Naive thymus-derived CD4-positive, alpha-beta T cell (primary cell): Measurements from ENCODE around the gene LGI1. TPM values are rescaled to one million over a fixed set of nuclear protein-coding genes. Genes with fewer than 3 reads are reported as not detected.

ENCODE experiments used
- ATAC-seq: fragments of 150-1000 bp; cut with Tn5 transposase; 2 replicates; pipeline ENCODE4 v1.10.0; 2021; ENCODE audit warnings: mild to moderate bottlenecking, moderate library complexity
- CTCF ChIA-PET: fragments of 350-600 bp; sonication (Branson Sonifier 250); formaldehyde crosslinking; loops from one replicate; lab custom pipeline; 2021; ENCODE audit warnings: antibody characterized with exemption; lab: Charles Lee
- POLR2A ChIA-PET: fragments of 350-600 bp; sonication (Branson Sonifier 250); formaldehyde crosslinking; loops from one replicate; lab custom pipeline; 2021; ENCODE audit warnings: antibody characterized with exemption, inconsistent platforms; lab: Charles Lee
- DNase-seq, 9 donors: peaks; one replicate each; pipeline versions ENCODE4 v3.0.0 to v3.0.0-alpha.2; 2020 to 2022; ENCODE audit warnings: mixed read lengths in 1 of 9
- H3K27ac ChIP-seq: one replicate; pipeline ENCODE4 v1.7.0; 2013; ENCODE audit warnings: mild to moderate bottlenecking, low read depth, low read length, moderate library complexity
- H3K27me3 ChIP-seq, 2 donors: one replicate each; pipeline ENCODE4 v1.7.0; 2013; ENCODE audit warnings: low read length in 2 of 2, mild to moderate bottlenecking in 2 of 2, moderate library complexity in 2 of 2; ENCODE audit not compliant: control insufficient read depth in 2 of 2, insufficient read depth in 2 of 2
- H3K36me3 ChIP-seq, 3 experiments: 1 replicate in 2 of 3; 2 replicates in 1 of 3; pipeline ENCODE4 v1.7.0; 2013; ENCODE audit warnings: low read length in 3 of 3, mild to moderate bottlenecking in 3 of 3, moderate library complexity in 1 of 3; ENCODE audit not compliant: insufficient read depth in 3 of 3, control insufficient read depth in 2 of 3
- H3K4me1 ChIP-seq, 2 donors: one replicate each; pipeline ENCODE4 v1.7.0; 2013; ENCODE audit warnings: low read length in 2 of 2, mild to moderate bottlenecking in 2 of 2, moderate library complexity in 1 of 2; ENCODE audit not compliant: control insufficient read depth in 2 of 2, insufficient read depth in 2 of 2
- H3K4me3 ChIP-seq: 2 replicates; pipeline ENCODE4 v1.7.0; 2013; ENCODE audit warnings: mild to moderate bottlenecking, low read length
- H3K9me3 ChIP-seq, 3 experiments: 1 replicate in 2 of 3; 2 replicates in 1 of 3; pipeline ENCODE4 v1.7.0; 2013; ENCODE audit warnings: low read length in 3 of 3; ENCODE audit not compliant: control insufficient read depth in 2 of 3
- H3K27ac Mint-ChIP-seq, 9 donors: one replicate each; pipeline ENCODE4 v1.8.0; 2020 to 2022; ENCODE audit warnings: mixed read lengths in 9 of 9, mild to moderate bottlenecking in 8 of 9, moderate library complexity in 5 of 9, inconsistent platforms in 2 of 9
- H3K27me3 Mint-ChIP-seq, 5 donors: one replicate each; pipeline ENCODE4 v1.8.0; 2021 to 2022; ENCODE audit warnings: mixed read lengths in 5 of 5, mild to moderate bottlenecking in 1 of 5
- H3K36me3 Mint-ChIP-seq, 5 donors: one replicate each; pipeline ENCODE4 v1.8.0; 2020 to 2022; ENCODE audit warnings: mixed read lengths in 5 of 5, mild to moderate bottlenecking in 3 of 5, inconsistent platforms in 1 of 5
- H3K4me1 Mint-ChIP-seq, 7 donors: one replicate each; pipeline ENCODE4 v1.8.0; 2020 to 2022; ENCODE audit warnings: mixed read lengths in 7 of 7, mild to moderate bottlenecking in 3 of 7, inconsistent platforms in 1 of 7
- H3K4me3 Mint-ChIP-seq, 10 donors: one replicate each; pipeline ENCODE4 v1.8.0; 2020 to 2022; ENCODE audit warnings: mild to moderate bottlenecking in 10 of 10, mixed read lengths in 10 of 10, moderate library complexity in 6 of 10, inconsistent platforms in 2 of 10
- H3K9me3 Mint-ChIP-seq, 11 donors: one replicate each; pipeline ENCODE4 v1.8.0; 2020 to 2022; ENCODE audit warnings: mixed read lengths in 11 of 11, mild to moderate bottlenecking in 4 of 11, inconsistent platforms in 1 of 11, moderate library complexity in 1 of 11
- intact Hi-C, 2 donors: fragments of 100-400 bp; cut with micrococcal nuclease; formaldehyde crosslinking; loops; one replicate each; pipeline ENCODE4 v1.15.1; 2023
- polyA plus RNA-seq, 2 donors: library from polyadenylated mRNA; unstranded; fragments of 300-500 nt; fragmentation: Illumina TruSeq; gene quantifications; one replicate each; pipeline ENCODE4 v1.2.3, GENCODE V29; 2021
- total RNA-seq, 6 experiments: library from RNA in 5 of 6; stranded (reverse) in 5 of 6; gene quantifications; 1 replicate in 5 of 6; 2 replicates in 1 of 6; pipeline ENCODE4 v1.2.3 and lab custom pipeline; 2021 to 2026

The LGI1 gene
- total and polyA plus RNA-seq, 7 experiments from 2014 or later: not detected

DNA sequence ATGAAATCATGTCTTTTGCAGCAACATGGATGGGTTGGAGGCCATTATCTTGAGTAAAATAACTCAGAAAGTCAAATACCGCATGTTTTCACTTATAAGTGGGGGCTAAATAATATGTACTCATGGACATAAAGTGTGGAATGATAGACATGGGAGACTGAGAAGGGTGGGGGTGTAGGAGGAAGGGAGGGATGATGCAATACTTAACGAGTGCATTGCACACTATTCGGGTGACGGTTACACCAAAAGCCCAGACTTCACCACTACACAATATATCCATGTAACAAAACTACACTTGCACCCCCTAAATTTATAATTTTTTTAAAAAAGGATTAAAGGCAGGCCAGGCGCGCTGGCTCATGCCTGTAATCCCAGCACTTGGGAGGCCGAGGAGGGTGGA, 13.6 kb downstream of the LGI1 start:
- H3K36me3 Mint-ChIP-seq: no peaks in the 10 kb centered on the region
- ChIA-PET POLR2A (no interaction called here), CTCF (no interaction called here)
- Histone ChIP-seq H3K4me3 (no peak overlapping the region), H3K36me3 (no peaks in the 10 kb centered on the region), H3K4me1 (no peaks in the 10 kb centered on the region), H3K27me3 (no peaks in the 10 kb centered on the region), H3K9me3 (no peaks in the 10 kb centered on the region), H3K27ac (no peak overlapping the region)
- H3K4me3 Mint-ChIP-seq: no peak overlapping the region
- no peaks in the 10 kb centered on the region for H3K4me1 Mint-ChIP-seq
- intact Hi-C loops: no loop called here
- ATAC-seq (no peak), DNase-seq (no peak)
- peaks cover 11 to 21% (median 16%) of the 10 kb centered on the region in 5 donors for H3K27me3 Mint-ChIP-seq
- peaks cover 0 to 2% (median 0%) of the 10 kb centered on the region in 11 donors for H3K9me3 Mint-ChIP-seq
- no peak overlapping the region for H3K27ac Mint-ChIP-seq

DNA sequence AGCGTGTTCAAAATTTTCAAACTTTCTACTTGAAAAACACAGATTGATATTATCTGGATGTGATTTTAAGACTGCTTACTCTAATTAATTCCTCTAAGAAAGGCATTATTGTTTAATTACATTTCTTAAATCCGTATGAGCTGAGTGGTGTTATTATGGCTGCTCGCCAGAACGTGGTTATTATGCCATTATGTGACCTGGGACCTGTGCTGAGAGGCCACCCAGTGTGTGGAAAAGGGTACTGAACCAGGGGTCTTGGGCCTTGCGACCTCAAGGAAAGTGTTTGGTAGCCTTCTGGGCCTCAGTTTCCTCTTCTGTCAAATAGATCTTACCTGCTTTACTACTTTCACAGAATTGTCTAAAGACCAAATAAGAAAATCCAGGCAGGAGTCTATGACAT, 15.4 kb downstream of the LGI1 start:
- Histone ChIP-seq H3K27ac (no peak overlapping the region), H3K9me3 (no peaks in the 10 kb centered on the region), H3K27me3 (no peaks in the 10 kb centered on the region), H3K4me1 (no peaks in the 10 kb centered on the region), H3K4me3 (no peak overlapping the region), H3K36me3 (no peaks in the 10 kb centered on the region)
- ATAC-seq (no peak), DNase-seq (no peak)
- Mint-ChIP-seq H3K36me3 (no peaks in the 10 kb centered on the region), H3K27ac (no peak overlapping the region), H3K9me3 (peaks cover 0 to 2% (median 0%) of the 10 kb centered on the region in 11 donors), H3K4me3 (no peak overlapping the region), H3K27me3 (peaks cover 8 to 24% (median 19%) of the 10 kb centered on the region in 5 donors), H3K4me1 (no peaks in the 10 kb centered on the region)
- ChIA-PET POLR2A (interaction anchor here (0.7 kb wide), 1 partner anchor 260 kb away, joined by 4 read pairs; no protein-coding TSS in a partner anchor), CTCF (no interaction called here)
- intact Hi-C loops: no loop called here

DNA sequence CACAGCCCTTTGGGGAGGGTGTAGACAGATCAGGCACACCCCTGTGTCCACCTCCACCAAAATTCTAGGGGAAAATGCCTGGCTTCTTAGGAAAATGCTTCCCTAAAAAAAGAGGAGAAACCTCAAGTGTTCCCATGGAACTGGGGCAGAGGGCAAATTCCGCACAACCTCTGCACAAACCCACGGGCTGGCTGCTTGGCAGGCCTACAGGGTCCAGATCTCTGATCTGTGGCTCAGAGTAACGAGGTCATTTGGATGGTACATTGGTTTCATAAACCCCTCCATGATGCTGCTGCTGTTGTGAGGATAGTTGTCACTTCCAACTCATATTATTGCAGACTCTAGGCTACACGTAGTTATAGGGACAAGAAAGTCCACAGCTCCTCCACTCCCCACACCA, 16.0 kb downstream of the LGI1 start:
- Histone ChIP-seq H3K27me3 (no peaks in the 10 kb centered on the region), H3K36me3 (no peaks in the 10 kb centered on the region), H3K9me3 (no peaks in the 10 kb centered on the region), H3K27ac (no peak overlapping the region), H3K4me3 (no peak overlapping the region), H3K4me1 (no peaks in the 10 kb centered on the region)
- POLR2A ChIA-PET: no interaction called here
- Mint-ChIP-seq H3K9me3 (peaks cover 0 to 2% (median 0%) of the 10 kb centered on the region in 11 donors), H3K4me3 (no peak overlapping the region), H3K36me3 (no peaks in the 10 kb centered on the region), H3K27ac (no peak overlapping the region), H3K27me3 (peaks cover 13 to 27% (median 22%) of the 10 kb centered on the region in 5 donors), H3K4me1 (no peaks in the 10 kb centered on the region)
- intact Hi-C loops: no loop called here
- CTCF ChIA-PET: no interaction called here
- ATAC-seq (no peak), DNase-seq (no peak)

DNA sequence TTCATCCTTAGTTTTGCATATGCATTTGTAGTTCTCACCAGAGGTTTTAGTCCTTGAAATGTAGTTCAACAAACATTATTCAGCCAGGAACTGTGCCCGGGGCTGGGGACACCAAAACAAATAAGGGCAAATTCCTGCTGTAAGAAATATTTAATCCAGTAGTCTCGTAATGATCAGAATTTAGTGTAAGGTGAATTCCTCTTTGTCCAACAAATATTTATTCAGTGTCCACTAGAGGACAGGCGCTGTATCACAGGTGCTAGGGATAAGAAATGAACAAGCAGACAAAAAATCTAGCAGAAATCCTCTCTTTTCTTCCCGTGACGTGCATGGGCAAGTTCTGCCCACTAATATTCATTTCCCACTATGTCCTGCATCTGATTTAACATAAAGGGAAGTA, 17.6 kb downstream of the LGI1 start:
- Mint-ChIP-seq H3K9me3 (peaks cover 0 to 1% (median 0%) of the 10 kb centered on the region in 11 donors), H3K27ac (no peak overlapping the region), H3K36me3 (no peaks in the 10 kb centered on the region), H3K27me3 (peaks cover 3 to 28% (median 25%) of the 10 kb centered on the region in 5 donors), H3K4me1 (no peaks in the 10 kb centered on the region), H3K4me3 (no peak overlapping the region)
- no peaks in the 10 kb centered on the region for H3K9me3 ChIP-seq
- intact Hi-C loops: no loop called here
- DNase-seq (no peak), ATAC-seq (no peak)
- H3K27me3 ChIP-seq: no peaks in the 10 kb centered on the region
- ChIA-PET POLR2A (no interaction called here), CTCF (no interaction called here)
- no peak overlapping the region for H3K27ac ChIP-seq
- H3K4me3 ChIP-seq: no peak overlapping the region
- no peaks in the 10 kb centered on the region for H3K36me3 ChIP-seq
- H3K4me1 ChIP-seq: no peaks in the 10 kb centered on the region

DNA sequence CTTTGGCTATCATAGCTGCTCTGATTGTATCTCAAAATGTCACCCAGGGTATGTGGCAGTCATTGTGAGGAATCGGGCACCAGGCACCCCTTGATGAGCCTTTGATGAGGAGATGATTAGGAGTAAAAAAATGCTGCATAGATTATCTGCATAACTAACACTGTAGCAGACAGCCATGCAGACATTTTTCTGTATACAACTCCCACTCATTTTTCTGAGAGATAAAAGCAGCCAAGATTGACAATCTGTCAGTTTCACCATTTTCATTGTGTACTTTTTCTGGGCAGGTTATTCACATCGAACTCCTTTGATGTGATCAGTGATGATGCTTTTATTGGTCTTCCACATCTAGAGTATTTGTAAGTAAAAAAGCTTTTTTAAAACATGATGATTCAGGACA, 19.4 kb downstream of the LGI1 start:
- Histone ChIP-seq H3K4me1 (no peaks in the 10 kb centered on the region), H3K27ac (no peak overlapping the region), H3K9me3 (no peaks in the 10 kb centered on the region), H3K4me3 (no peak overlapping the region), H3K27me3 (no peaks in the 10 kb centered on the region), H3K36me3 (no peaks in the 10 kb centered on the region)
- Mint-ChIP-seq H3K36me3 (no peaks in the 10 kb centered on the region), H3K27me3 (peaks cover 0 to 24% (median 21%) of the 10 kb centered on the region in 5 donors), H3K27ac (no peak overlapping the region), H3K4me1 (no peaks in the 10 kb centered on the region), H3K4me3 (no peak overlapping the region), H3K9me3 (no peaks in the 10 kb centered on the region)
- DNase-seq (no peak), ATAC-seq (no peak)
- CTCF ChIA-PET: interaction anchor here (0.6 kb wide), 1 partner anchor 87 kb away, joined by 3 read pairs; no protein-coding TSS in a partner anchor
- intact Hi-C loops: no loop called here
- POLR2A ChIA-PET: no interaction called here

DNA sequence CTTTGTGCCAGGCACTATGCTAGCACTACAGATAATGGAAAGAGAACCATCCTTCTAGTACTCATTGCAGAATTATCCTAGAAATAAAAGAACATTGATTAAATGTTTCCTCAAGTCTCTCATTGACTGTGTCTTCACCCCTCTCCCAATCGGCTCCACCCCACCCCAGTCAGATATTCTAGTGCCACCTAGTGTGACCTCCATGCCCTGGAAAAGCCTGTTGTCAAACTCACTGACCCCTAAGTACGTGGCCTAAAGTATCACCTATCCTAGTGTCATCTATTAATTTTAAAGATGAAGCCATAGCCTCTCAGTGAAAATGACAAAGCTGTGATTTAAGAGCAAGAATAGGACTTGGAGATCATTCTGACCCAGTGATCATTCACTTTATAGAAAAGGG, 26.3 kb downstream of the LGI1 start:
- CTCF ChIA-PET: no interaction called here
- Mint-ChIP-seq H3K27me3 (peaks cover 0 to 15% (median 8%) of the 10 kb centered on the region in 5 donors), H3K9me3 (peaks cover 0 to 2% (median 0%) of the 10 kb centered on the region in 11 donors), H3K27ac (no peak overlapping the region), H3K4me1 (peaks cover 0 to 3% (median 0%) of the 10 kb centered on the region in 7 donors), H3K36me3 (peaks cover 0 to 2% (median 0%) of the 10 kb centered on the region in 5 donors), H3K4me3 (no peak overlapping the region)
- Histone ChIP-seq H3K27me3 (no peaks in the 10 kb centered on the region), H3K36me3 (no peaks in the 10 kb centered on the region), H3K9me3 (no peaks in the 10 kb centered on the region), H3K4me3 (no peak overlapping the region), H3K27ac (no peak overlapping the region), H3K4me1 (no peaks in the 10 kb centered on the region)
- POLR2A ChIA-PET: no interaction called here
- ATAC-seq (no peak), DNase-seq (no peak)
- intact Hi-C loops: no loop called here

DNA sequence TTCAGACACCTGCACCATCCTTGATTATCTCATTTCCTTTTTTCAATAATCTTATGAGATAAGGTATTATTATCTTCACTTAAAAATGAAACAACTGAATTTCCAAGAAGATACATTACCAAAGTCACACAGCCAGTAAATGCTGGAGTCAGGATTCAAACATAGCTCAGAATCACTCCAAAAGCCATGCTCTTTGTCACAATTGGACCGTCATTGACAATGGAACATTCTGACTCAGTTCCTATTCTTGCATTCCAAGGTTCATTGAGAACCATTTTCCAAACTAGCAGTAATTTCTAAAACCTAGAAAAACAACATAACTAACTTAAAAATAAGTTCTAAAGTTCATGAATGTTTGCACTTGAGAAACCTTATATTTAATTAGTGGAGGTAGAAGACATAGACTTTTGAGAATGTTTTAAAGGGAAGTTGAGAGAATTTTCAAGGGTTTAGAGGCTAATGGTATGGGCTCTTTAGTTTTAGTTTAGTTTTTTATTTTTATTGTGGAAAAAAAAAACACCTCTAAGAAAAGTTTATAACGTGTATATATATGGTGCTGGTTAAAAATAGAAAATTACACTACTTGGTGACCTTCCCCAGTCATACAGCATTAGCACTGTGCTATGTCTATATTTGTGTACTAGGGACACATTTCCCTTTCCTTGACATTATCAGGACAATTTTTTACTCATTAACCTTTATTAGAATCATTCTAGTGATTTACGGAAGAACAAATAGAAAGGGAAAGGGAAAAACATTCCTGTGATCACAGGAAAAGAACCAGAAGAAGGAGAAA, 30.9 kb downstream of the LGI1 start:
- Mint-ChIP-seq H3K27me3 (peaks cover 0 to 32% (median 16%) of the 10 kb centered on the region in 5 donors), H3K27ac (no peak overlapping the region), H3K4me1 (peaks cover 0 to 6% (median 0%) of the 10 kb centered on the region in 7 donors), H3K9me3 (peaks cover 0 to 4% (median 0%) of the 10 kb centered on the region in 11 donors), H3K4me3 (no peak overlapping the region), H3K36me3 (peaks cover 0 to 4% (median 0%) of the 10 kb centered on the region in 5 donors)
- intact Hi-C loops: no loop called here
- no peaks in the 10 kb centered on the region for H3K4me1 ChIP-seq
- no peaks in the 10 kb centered on the region for H3K36me3 ChIP-seq
- no peak for ATAC-seq
- no peak overlapping the region for H3K27ac ChIP-seq
- CTCF ChIA-PET: no interaction called here
- DNase-seq: no peak
- H3K9me3 ChIP-seq: no peaks in the 10 kb centered on the region
- H3K4me3 ChIP-seq: no peak overlapping the region
- no peaks in the 10 kb centered on the region for H3K27me3 ChIP-seq
- POLR2A ChIA-PET: no interaction called here
